GM10266 (cell line): ENCODE data around the gene KIAA0232.
"Not testable (repeated sequence)": the region's sequence is repeated elsewhere in the genome, so short reads cannot be mapped to it uniquely, and the experiment has no call there.

Experiments
- DNase-seq: peaks from one replicate; pipeline ENCODE4 v3.0.0; 2012; ENCODE audit errors: extremely low spot score
- CTCF ChIP-seq: IDR thresholded peaks from 2 replicates; pipeline ENCODE4 v1.5.1; 2012; ENCODE audit warnings: mild to moderate bottlenecking, low read depth; ENCODE audit not compliant: control insufficient read depth, insufficient read depth; ENCODE audit errors: missing control alignments

Gene KIAA0232

DNA sequence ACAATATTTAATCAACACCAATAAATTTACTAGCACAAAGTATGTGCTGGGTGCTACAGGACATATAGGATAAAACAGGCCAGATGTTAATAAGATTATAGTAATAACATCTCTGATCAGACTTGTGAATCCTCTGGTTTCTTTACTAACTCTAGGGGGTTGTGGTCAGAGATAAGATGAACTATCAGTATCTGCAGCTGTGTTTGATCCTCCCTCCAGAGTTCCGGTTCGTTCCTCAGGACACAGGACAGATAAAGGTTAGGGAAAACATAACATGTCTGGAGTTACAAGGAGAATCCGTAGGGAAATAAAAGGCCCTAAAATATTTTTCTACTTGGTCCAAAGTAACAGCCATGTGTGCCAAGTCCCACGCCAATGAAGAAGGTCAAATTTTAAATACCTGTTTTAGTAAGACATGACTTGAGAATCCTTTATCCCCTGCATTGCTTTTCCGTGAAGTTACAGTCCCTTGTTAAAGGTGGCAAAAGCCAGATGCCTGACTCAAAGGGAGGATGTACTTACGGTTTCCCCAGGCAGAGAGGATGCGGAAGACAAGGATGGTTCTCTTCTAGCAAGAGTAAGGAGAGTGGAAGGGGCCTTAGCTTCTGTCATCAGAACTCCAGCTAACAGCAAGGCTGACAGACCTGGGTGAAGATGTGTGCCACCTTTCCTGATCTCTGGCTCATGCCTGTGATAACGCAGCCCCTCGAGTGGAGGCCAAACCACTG, 44.4 kb downstream of the KIAA0232 start:
- TF ChIP-seq CTCF: no peak
- no peak for DNase-seq

DNA sequence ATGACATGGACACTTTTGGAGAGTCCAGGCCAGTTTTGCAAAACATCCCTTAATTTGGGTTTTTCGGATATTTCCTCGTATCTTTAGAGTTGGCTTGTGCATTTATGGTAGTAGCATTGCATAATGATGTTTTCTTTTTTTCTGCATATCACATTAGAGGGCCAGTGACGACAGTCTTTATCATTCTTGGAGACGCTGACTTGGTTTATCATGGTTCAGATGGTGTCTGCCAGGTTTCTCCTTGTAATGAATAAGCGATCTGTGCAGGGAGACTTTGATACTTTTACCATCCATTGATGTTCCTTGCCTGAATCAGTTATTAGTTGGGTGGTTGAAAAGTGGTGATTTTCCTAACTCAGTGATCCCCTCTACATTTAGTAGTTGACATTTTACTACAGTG, 46.6 kb downstream of the KIAA0232 start:
- no peak for TF ChIP-seq CTCF
- no peak for DNase-seq

DNA sequence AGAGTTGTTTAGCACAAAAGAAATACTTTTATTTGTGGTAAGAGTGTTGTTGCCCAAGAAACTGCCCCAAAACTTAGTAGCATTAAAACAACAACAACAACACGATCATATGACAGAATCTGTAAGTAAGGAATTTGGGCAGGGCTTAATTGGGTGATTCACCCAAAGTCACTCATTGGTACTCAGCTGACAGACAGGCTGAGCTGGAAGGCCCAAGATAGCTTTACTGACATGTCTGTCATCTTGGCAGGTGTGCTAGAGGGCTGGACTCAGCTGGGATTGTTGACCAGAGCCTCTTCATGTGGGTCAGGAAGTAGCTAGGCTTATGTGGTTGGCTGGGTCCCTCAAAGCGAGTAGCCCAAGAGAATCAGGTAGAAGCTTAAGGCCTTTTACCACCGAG, 52.3 kb downstream of the KIAA0232 start:
- DNase-seq: no peak
- TF ChIP-seq CTCF: no peak

- not testable (repeated sequence) for DNase-seq
Measured at GRCh38 chr4:6835616-6836015, 53.1 kb downstream of the KIAA0232 start.

DNA sequence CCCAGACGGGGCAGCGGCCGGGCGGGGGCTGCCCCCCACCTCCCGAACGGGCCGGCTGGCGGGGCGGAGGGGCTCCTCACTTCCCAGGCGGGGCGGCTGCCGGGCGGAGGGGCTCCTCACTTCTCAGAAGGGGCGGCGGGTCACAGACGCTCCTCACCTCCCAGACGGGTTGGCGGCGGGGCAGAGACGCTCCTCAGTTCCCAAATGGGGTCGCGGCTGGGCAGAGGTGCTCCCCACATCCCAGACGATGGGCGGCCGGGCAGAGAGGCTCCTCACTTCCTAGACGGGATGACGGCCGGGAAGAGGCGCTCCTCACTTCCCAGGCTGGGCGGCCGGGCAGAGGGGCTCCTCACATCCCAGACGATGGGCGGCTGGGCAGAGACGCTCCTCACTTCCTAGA, 54.6 kb downstream of the KIAA0232 start:
- not testable (repeated sequence) for DNase-seq

GRCh38 chr4:6839579-6839978, 57.1 kb downstream of the KIAA0232 start:
- DNase-seq: no peak

GRCh38 chr4:6840062-6840976, 57.8 kb downstream of the KIAA0232 start:
- no peak for TF ChIP-seq CTCF
- DNase-seq: no peak

More at GRCh38 chr4:6839579-6839978, 57.1 kb downstream of the KIAA0232 start:
- TF ChIP-seq CTCF: no peak

- no peak for DNase-seq
Measured at GRCh38 chr4:6845027-6845426, 62.5 kb downstream of the KIAA0232 start.

More at GRCh38 chr4:6845027-6845426, 62.5 kb downstream of the KIAA0232 start:
- TF ChIP-seq CTCF: no peak
